Activated naive CD4-positive, alpha-beta T cell treated with anti-CD3 and anti-CD28 coated beads for 36 hours (primary cell): ENCODE data around the gene SPINT3. TPM values are rescaled to one million over a fixed set of nuclear protein-coding genes. Genes with fewer than 3 reads are reported as not detected.

Experiments
- CTCF ChIA-PET: fragments of 350-600 bp; sonication (Branson Sonifier 250); formaldehyde crosslinking; loops from one replicate; lab custom pipeline; 2021; ENCODE audit warnings: antibody characterized with exemption; lab: Charles Lee
- DNase-seq: peaks from one replicate; pipeline ENCODE4 v3.0.0-alpha.2; 2020
- H3K27ac Mint-ChIP-seq: one replicate; pipeline ENCODE4 v1.8.0; 2021; ENCODE audit warnings: mild to moderate bottlenecking, mixed read lengths
- H3K27me3 Mint-ChIP-seq: one replicate; pipeline ENCODE4 v1.8.0; 2021; ENCODE audit warnings: low read depth, mixed read lengths
- H3K36me3 Mint-ChIP-seq: one replicate; pipeline ENCODE4 v1.8.0; 2021; ENCODE audit warnings: low read depth, mixed read lengths
- H3K4me1 Mint-ChIP-seq: one replicate; pipeline ENCODE4 v1.8.0; 2021; ENCODE audit warnings: low read depth, mixed read lengths
- H3K4me3 Mint-ChIP-seq: one replicate; pipeline ENCODE4 v1.8.0; 2021; ENCODE audit warnings: mild to moderate bottlenecking, moderate library complexity, mixed read lengths
- H3K9me3 Mint-ChIP-seq: one replicate; pipeline ENCODE4 v1.8.0; 2021; ENCODE audit warnings: mixed read lengths
- intact Hi-C: fragments of 100-400 bp; cut with micrococcal nuclease; formaldehyde crosslinking; loops from one replicate; pipeline ENCODE4 v1.15.1; 2023
- total RNA-seq, 2 experiments: library from RNA; stranded (reverse); gene quantifications; one replicate each; pipeline ENCODE4 v1.2.3, GENCODE V29; 2021

Gene SPINT3
- total RNA-seq, 2 experiments from 2014 or later, result not detected

DNA sequence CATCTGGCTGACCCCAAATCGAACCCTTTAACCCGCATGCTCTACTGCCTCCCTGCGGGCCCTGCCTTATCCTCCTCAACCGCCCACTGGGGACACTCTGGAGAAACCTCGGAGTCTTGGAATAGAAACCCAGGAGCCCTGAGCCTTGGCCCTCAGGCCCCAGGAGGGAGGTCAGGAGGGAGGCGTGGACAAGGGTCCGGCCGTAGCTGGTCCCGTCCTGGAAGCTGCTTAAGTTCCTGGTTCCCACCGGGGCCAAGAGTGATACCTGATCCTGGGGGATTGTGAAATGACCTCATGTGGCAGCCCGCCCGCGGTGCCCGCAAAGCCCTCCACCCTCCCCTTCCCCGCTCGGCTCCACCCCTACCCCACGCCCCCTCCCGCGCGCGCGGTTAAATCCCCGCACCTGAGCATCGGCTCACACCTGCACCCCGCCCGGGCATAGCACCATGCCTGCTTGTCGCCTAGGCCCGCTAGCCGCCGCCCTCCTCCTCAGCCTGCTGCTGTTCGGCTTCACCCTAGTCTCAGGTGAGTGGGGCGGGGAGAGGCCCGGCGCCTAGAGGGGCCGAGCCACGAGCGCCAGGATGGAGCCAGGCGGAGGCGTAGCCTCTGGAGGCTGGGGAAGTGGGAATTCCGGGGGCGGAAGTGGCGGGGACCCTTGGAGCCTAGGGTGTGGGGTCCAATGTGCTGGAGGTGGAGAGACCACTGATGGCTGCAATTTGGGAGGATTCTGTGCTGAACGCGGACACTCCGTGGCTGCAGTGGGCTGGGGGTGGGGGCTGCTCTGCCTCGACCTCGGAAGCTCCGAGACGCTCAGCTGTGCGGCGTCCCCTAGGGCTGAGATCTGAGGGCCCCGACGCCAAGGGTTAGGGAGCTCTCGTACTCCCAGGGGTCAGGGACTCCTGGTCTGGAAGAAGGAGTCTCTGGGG is 45.8 kb downstream of the SPINT3 start, which contains the start of gene WFDC2:
Gene WFDC2, plus strand, starts transcription at position 418 of the 926 bp plus-strand sequence. Its CDS starts 29 bp downstream, at position 447.
- Mint-ChIP-seq H3K36me3 (no peaks in the 10 kb centered on the region), H3K27ac (no peak within 1 kb of the TSS), H3K9me3 (no peaks in the 10 kb centered on the region), H3K27me3 (peaks cover 49% of the 10 kb centered on the region), H3K4me1 (peaks cover 8% of the 10 kb centered on the region), H3K4me3 (peak within 1 kb of the TSS; percentile 57)
- peak; percentile 15 for DNase-seq
- CTCF ChIA-PET, result interaction anchor here (0.6 to 1.3 kb wide), 3 partner anchors 14 to 301 kb away, joined by 3 to 6 read pairs (median 3); no protein-coding TSS in a partner anchor
- intact Hi-C loops, result no loop called here

- Mint-ChIP-seq H3K36me3 (no peaks in the 10 kb centered on the region), H3K4me3 (no peak overlapping the region), H3K9me3 (no peaks in the 10 kb centered on the region), H3K4me1 (peaks cover 8% of the 10 kb centered on the region), H3K27me3 (peaks cover 40% of the 10 kb centered on the region), H3K27ac (no peak overlapping the region)
- no peak for DNase-seq
- CTCF ChIA-PET, result interaction anchor here (1.0 to 1.7 kb wide), 4 partner anchors 12 to 97 kb away, joined by 3 to 5 read pairs (median 4); no protein-coding TSS in a partner anchor
- intact Hi-C loops, result no loop called here
Observed at GRCh38 chr20:45467861-45468260, 47.6 kb downstream of the SPINT3 start.

- CTCF ChIA-PET, result interaction anchor here (1.0 to 1.7 kb wide), 3 partner anchors 17 to 96 kb away, joined by 4 to 5 read pairs (median 4); no protein-coding TSS in a partner anchor
- DNase-seq, result no peak
- peaks cover 33% of the 10 kb centered on the region for H3K27me3 Mint-ChIP-seq
- H3K4me3 Mint-ChIP-seq, result no peak overlapping the region
- no peak overlapping the region for H3K27ac Mint-ChIP-seq
- peaks cover 8% of the 10 kb centered on the region for H3K4me1 Mint-ChIP-seq
- no peaks in the 10 kb centered on the region for H3K36me3 Mint-ChIP-seq
- H3K9me3 Mint-ChIP-seq, result no peaks in the 10 kb centered on the region
- intact Hi-C loops, result no loop called here
Observed at GRCh38 chr20:45467172-45467571, 48.2 kb downstream of the SPINT3 start.

- CTCF ChIA-PET, result interaction anchor here (0.6 to 1.8 kb wide), 7 partner anchors 10 to 305 kb away, joined by 3 to 8 read pairs (median 4); no protein-coding TSS in a partner anchor
- no peaks in the 10 kb centered on the region for H3K9me3 Mint-ChIP-seq
- H3K4me1 Mint-ChIP-seq, result peaks cover 8% of the 10 kb centered on the region
- H3K36me3 Mint-ChIP-seq, result no peaks in the 10 kb centered on the region
- no peak for DNase-seq
- no peak overlapping the region for H3K27ac Mint-ChIP-seq
- intact Hi-C loops, result no loop called here
- no peak overlapping the region for H3K4me3 Mint-ChIP-seq
- H3K27me3 Mint-ChIP-seq, result peaks cover 21% of the 10 kb centered on the region
Observed at GRCh38 chr20:45465491-45466266, 49.7 kb downstream of the SPINT3 start.

DNA sequence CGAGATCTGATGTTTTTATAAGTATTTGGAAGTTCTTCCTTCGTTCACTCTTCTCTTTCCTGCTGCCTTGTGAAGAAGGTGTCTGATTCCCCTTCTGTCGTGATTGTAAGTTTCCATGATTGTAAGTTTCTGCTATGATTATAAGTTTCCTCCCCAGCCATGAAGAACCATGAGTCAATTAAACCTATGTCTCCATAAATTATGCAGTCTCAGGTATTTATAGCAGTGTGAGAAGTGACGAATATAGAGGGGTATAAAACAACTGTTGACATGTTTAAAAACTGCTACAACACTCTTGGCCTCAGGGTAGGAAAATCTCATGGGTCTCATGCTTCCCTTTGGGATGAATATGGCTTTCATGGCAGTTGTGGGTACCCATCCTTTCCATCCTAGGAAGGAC is 51.7 kb downstream of the SPINT3 start:
- Mint-ChIP-seq H3K36me3 (no peaks in the 10 kb centered on the region), H3K27me3 (peaks cover 5% of the 10 kb centered on the region), H3K4me1 (no peaks in the 10 kb centered on the region), H3K27ac (no peak overlapping the region), H3K9me3 (no peaks in the 10 kb centered on the region), H3K4me3 (no peak overlapping the region)
- intact Hi-C loops, result no loop called here
- no peak for DNase-seq
- CTCF ChIA-PET, result interaction anchor here (1.2 to 1.8 kb wide), 4 partner anchors 13 to 145 kb away, joined by 4 to 8 read pairs (median 6); no protein-coding TSS in a partner anchor

DNA sequence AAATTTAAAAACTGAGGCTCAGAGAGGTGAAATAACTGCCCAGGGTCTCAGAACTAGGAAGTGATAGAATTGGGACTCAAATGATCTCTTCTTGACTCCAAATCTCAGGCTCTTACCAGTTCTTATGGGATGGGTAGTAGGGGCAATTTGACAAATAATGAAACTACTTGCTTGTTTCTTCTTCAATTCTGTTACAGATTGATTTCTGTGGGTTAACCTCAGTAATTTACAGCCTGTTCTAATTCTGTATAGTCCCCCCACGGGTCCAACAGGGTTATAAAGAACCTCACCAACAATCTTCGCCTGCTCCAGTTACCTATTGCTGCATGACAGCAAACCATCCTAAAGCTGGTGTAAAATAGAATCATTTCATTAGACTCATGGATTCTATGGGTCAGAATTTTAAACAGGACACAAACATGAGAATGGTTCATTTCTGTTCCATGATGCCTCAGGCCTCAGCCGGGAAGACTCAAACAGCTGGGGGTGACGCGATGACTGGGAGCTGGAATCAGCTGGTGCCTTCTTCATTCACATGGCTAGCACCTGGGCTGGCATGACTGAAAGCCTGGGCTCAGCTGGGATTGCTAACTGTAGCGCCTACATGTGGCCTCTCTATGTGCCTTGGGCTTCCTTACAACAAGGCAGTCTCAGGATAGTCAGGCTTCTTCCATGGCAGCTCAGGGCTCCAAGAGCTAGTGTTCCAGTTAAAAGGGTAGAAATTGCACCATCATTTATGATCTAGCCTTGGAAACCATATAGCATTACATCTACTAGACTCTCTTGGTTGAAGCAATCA is 52.5 kb downstream of the SPINT3 start:
- no peak for DNase-seq
- CTCF ChIA-PET, result interaction anchor here (1.2 to 1.8 kb wide), 2 partner anchors 9 to 13 kb away, joined by 3 to 7 read pairs; no protein-coding TSS in a partner anchor

More for the DNA sequence above, 52.5 kb downstream of the SPINT3 start:
- H3K36me3 Mint-ChIP-seq, result no peaks in the 10 kb centered on the region
- no peaks in the 10 kb centered on the region for H3K4me1 Mint-ChIP-seq
- no peak overlapping the region for H3K27ac Mint-ChIP-seq
- H3K27me3 Mint-ChIP-seq, result no peaks in the 10 kb centered on the region
- H3K4me3 Mint-ChIP-seq, result no peak overlapping the region
- intact Hi-C loops, result no loop called here
- H3K9me3 Mint-ChIP-seq, result no peaks in the 10 kb centered on the region

Other genes starting within 250 kb of the SPINT3 start
- not detected for gene RBPJL, start 208.8 kb downstream of the SPINT3 start, total RNA-seq
- 1 to 10 TPM; 1.0 to 1.5 TPM for gene MATN4, start 207.3 kb downstream of the SPINT3 start, total RNA-seq
- gene SDC4, start 167.2 kb downstream of the SPINT3 start, total RNA-seq, result 10 to 100 TPM; 28.4 to 31.4 TPM
- gene SYS1, start 152.5 kb downstream of the SPINT3 start, total RNA-seq, result 10 to 100 TPM; 24.0 to 26.0 TPM
- 1 to 10 TPM in 1 of 2 experiments, under 1 TPM in 1; 0.59 to 1.0 TPM for gene TP53TG5, start 137.3 kb downstream of the SPINT3 start, total RNA-seq
- gene DBNDD2, start 107.3 kb downstream of the SPINT3 start, total RNA-seq, result 10 to 100 TPM; 55.3 to 56.7 TPM
- 10 to 100 TPM; 37.7 to 43.8 TPM for gene PIGT, start 99.5 kb downstream of the SPINT3 start, total RNA-seq
- 1 to 10 TPM in 1 of 2 experiments, under 1 TPM in 1; 0.83 to 1.0 TPM for gene WFDC2, start 45.9 kb downstream of the SPINT3 start, total RNA-seq
- gene WFDC6, start 23.9 kb upstream of the SPINT3 start, total RNA-seq, result not detected
- not detected for gene EPPIN, start 31.8 kb upstream of the SPINT3 start, total RNA-seq
- not detected for gene WFDC8, start 63.7 kb upstream of the SPINT3 start, total RNA-seq
- gene WFDC10A, start 114.1 kb upstream of the SPINT3 start, total RNA-seq, result not detected
- gene WFDC9, start 115.7 kb upstream of the SPINT3 start, total RNA-seq, result not detected
- not detected for gene WFDC11, start 154.6 kb upstream of the SPINT3 start, total RNA-seq
- gene WFDC13, start 186.4 kb upstream of the SPINT3 start, total RNA-seq, result not detected
- not detected for gene WFDC10B, start 189.4 kb upstream of the SPINT3 start, total RNA-seq
- not detected for gene SPINT4, start 206.7 kb upstream of the SPINT3 start, total RNA-seq